K562 (cell line): ENCODE results near the gene SNX3.

ENCODE experiments used
- MAFK ChIP-seq: IDR thresholded peaks from 2 replicates; pipeline ENCODE4 v1.6.1; 2011; ENCODE audit warnings: low read length, improper control_type of control experiment
- MYC ChIP-seq, 2 experiments: fragments of 250-450 bp in 1 of 2; sonication (Bioruptor Pico) in 1 of 2; IDR thresholded peaks; 2 replicates each; pipeline versions ENCODE4 v1.5.1 to v1.6.1; 2012 to 2021; ENCODE audit warnings: low read depth in 2 of 2, borderline replicate concordance in 1 of 2, improper control_type of control experiment in 1 of 2, low read length in 1 of 2, mild to moderate bottlenecking in 1 of 2, moderate library complexity in 1 of 2
- PCBP1 ChIP-seq: fragments of 200-400 bp; formaldehyde crosslinking; IDR thresholded peaks from 2 replicates; pipeline ENCODE4 v1.6.1; 2018; ENCODE audit warnings: mild to moderate bottlenecking, low read depth, low read length; ENCODE audit not compliant: poor library complexity, severe bottlenecking
- POLR2AphosphoS5 ChIP-seq: IDR thresholded peaks from 2 replicates; pipeline ENCODE4 v1.6.1; 2011; ENCODE audit warnings: mild to moderate bottlenecking, low read depth, low read length, moderate library complexity; ENCODE audit not compliant: control insufficient read depth, insufficient read depth
- SOX6 ChIP-seq: fragments of 450-650 bp; IDR thresholded peaks from 2 replicates; pipeline ENCODE4 v1.6.1; 2014; ENCODE audit warnings: mild to moderate bottlenecking
- TAF7 ChIP-seq: fragments of 450-650 bp; IDR thresholded peaks from 2 replicates; pipeline ENCODE4 v1.6.1; 2016; ENCODE audit warnings: missing genetic modification characterization, missing compliant biosample characterization
- TF ChIP-seq, protein P1 (sequence below), 2 experiments: IDR thresholded peaks; 2 replicates each; pipeline ENCODE4 v1.6.1; 2012; ENCODE audit warnings: improper control_type of control experiment in 2 of 2, low read depth in 2 of 2, low read length in 2 of 2, borderline replicate concordance in 1 of 2

DNA sequence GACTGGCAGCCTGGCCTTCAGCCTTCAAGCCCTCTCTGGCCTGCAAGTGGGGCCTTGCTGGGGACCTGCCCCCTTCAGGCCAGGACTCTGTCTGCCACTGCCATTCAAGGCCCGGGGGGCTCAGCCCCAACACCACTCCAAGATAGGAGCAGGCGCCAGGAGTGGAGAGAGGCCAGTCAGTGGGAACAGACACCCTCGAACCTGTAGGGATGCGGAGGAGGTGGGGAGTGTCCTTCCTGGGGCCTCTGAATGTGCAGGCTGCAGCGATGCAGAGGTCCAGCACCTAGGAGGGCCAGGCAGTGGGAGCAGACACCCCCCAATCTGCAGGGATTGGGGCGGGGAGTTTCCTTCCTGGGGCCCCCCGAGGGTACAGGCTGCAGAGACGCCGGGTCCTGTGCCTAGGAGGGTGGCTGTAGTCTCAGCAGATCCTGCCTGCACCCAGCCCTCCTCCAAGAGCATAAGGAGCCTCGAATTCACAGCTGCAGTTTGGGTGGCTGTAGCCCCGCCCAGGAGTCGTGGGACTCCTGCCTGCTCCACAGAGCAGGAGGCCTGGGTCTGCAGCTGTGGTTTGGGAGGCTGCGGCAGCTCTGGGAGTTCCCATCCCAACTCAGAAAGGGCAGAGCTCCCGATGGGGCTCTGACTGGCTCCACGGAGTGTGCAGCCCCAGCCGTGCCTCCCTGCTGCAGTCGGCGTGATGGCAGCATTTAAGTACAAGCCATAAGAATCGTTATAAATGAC lies 61.9 kb downstream of the SNX3 start:
- TF ChIP-seq POLR2AphosphoS5 (no peak), PCBP1 (no peak), SOX6 (no peak), TAF7 (tag) (no peak), MAFK (no peak), MYC (IDR thresholded peaks at IDR 0.05; ENCODE audit: low read depth, low read length) (no peak), MYC (CRISPR knock-in tag; IDR thresholded peaks at IDR 0.05; ENCODE audit: borderline replicate concordance, low read depth) (no peak)
- TF ChIP-seq, protein P1, sequence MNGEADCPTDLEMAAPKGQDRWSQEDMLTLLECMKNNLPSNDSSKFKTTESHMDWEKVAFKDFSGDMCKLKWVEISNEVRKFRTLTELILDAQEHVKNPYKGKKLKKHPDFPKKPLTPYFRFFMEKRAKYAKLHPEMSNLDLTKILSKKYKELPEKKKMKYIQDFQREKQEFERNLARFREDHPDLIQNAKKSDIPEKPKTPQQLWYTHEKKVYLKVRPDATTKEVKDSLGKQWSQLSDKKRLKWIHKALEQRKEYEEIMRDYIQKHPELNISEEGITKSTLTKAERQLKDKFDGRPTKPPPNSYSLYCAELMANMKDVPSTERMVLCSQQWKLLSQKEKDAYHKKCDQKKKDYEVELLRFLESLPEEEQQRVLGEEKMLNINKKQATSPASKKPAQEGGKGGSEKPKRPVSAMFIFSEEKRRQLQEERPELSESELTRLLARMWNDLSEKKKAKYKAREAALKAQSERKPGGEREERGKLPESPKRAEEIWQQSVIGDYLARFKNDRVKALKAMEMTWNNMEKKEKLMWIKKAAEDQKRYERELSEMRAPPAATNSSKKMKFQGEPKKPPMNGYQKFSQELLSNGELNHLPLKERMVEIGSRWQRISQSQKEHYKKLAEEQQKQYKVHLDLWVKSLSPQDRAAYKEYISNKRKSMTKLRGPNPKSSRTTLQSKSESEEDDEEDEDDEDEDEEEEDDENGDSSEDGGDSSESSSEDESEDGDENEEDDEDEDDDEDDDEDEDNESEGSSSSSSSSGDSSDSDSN (IDR thresholded peaks at IDR 0.05; ENCODE audit: borderline replicate concordance in 1 of 2, low read depth in 2 of 2, low read length in 2 of 2) = no peak
